T-helper 2 cell treated with Interferon-gamma antibody and Interleukin-4, amounts not matched to agents 5 μg/mL and 100 μg/mL, for 36 hours (primary cell): ENCODE results near the gene UROD.
A peak's percentile ranks its signal among the peaks of the same experiment; 100 is the strongest.
"Not testable (repeated sequence)": the region's sequence is repeated elsewhere in the genome, so short reads cannot be mapped to it uniquely, and the experiment has no call there.

Experiments used
- DNase-seq: peaks from one replicate; pipeline ENCODE4 v3.0.0; 2021; ENCODE audit warnings: low spot score
- H3K27ac Mint-ChIP-seq: one replicate; pipeline ENCODE4 v1.8.0; 2021; ENCODE audit warnings: mild to moderate bottlenecking, mixed read lengths
- H3K27me3 Mint-ChIP-seq: one replicate; pipeline ENCODE4 v1.8.0; 2021; ENCODE audit warnings: low read depth, mixed read lengths
- H3K36me3 Mint-ChIP-seq: one replicate; pipeline ENCODE4 v1.8.0; 2021; ENCODE audit warnings: low read depth, mixed read lengths
- H3K4me1 Mint-ChIP-seq: one replicate; pipeline ENCODE4 v1.8.0; 2021; ENCODE audit warnings: low read depth, mixed read lengths
- H3K4me3 Mint-ChIP-seq: one replicate; pipeline ENCODE4 v1.8.0; 2022; ENCODE audit warnings: mild to moderate bottlenecking, moderate library complexity, mixed read lengths
- H3K9me3 Mint-ChIP-seq: one replicate; pipeline ENCODE4 v1.8.0; 2021; ENCODE audit warnings: mixed read lengths

Gene UROD

GRCh38 chr1:45001576-45001975 lies 10.5 kb upstream of the UROD start:
- not testable (repeated sequence) for H3K4me3 Mint-ChIP-seq, H3K27me3 Mint-ChIP-seq, H3K4me1 Mint-ChIP-seq, DNase-seq, H3K9me3 Mint-ChIP-seq, H3K27ac Mint-ChIP-seq
- peaks cover 26% of the 10 kb centered on the region for H3K36me3 Mint-ChIP-seq

DNA sequence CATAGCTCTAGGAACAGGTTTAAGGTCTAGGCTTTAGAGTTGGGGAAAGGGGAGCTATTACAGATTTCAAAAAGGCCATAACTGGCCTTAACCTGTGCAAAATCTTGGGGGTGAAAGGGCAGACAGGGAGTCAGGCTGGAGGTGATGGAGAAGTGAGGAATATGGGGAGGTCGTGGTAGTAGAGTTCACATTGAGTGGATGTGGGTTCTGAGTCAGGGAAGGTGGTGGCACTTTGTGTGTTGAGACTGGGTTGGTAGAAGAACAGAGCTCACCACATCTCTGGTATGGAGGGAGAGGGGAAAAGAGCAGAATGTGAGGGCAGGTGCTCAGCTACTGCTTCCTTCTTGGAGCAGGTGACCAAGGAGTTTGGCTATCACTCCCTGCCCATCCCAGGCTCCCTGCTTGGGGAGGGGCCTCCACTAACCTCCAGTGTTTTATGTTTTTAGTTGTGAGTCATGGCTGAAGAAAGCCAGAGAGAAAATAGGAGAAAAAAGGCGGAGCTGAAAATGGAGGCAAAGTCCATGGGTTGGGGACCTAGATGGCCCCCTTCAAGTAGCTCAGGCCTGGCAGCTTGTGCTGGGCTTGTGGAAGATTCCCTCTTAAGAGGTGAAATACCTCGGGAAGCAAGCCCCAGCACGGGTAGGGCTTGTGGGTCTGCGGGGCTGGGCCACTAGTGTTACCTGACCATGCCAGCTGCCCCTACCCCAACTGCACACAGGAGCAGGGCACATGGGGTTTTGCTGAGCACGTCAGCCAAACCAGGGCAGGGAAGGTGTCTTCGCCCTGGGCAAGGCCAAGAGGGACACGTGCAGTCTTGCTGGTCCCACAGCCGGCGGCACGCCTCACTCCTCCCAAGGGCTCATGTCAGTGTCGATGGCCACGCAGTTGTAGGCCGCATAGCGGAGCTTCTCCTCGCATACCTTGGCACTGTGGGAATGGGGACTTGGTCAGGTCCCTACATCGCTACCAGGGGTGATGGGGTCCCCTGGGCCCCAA lies 9.1 kb upstream of the UROD start:
- Mint-ChIP-seq H3K4me3 (no peak overlapping the region), H3K9me3 (no peaks in the 10 kb centered on the region), H3K36me3 (peaks cover 30% of the 10 kb centered on the region), H3K27me3 (no peaks in the 10 kb centered on the region), H3K4me1 (peaks cover 9% of the 10 kb centered on the region), H3K27ac (no peak overlapping the region)
- no peak for DNase-seq

GRCh38 chr1:45003741-45004140 lies 8.3 kb upstream of the UROD start:
- no peaks in the 10 kb centered on the region for H3K27me3 Mint-ChIP-seq
- H3K27ac Mint-ChIP-seq, result no peak overlapping the region
- H3K9me3 Mint-ChIP-seq, result no peaks in the 10 kb centered on the region
- DNase-seq, result no peak
- H3K36me3 Mint-ChIP-seq, result peaks cover 37% of the 10 kb centered on the region
- H3K4me3 Mint-ChIP-seq, result no peak overlapping the region
- peaks cover 9% of the 10 kb centered on the region for H3K4me1 Mint-ChIP-seq

- peaks cover 40% of the 10 kb centered on the region for H3K36me3 Mint-ChIP-seq
- DNase-seq, result no peak
- no peaks in the 10 kb centered on the region for H3K27me3 Mint-ChIP-seq
- peaks cover 9% of the 10 kb centered on the region for H3K4me1 Mint-ChIP-seq
- H3K27ac Mint-ChIP-seq, result no peak overlapping the region
- no peak overlapping the region for H3K4me3 Mint-ChIP-seq
- no peaks in the 10 kb centered on the region for H3K9me3 Mint-ChIP-seq
These were observed 7.7 kb upstream of the UROD start for GRCh38 chr1:45004281-45004920.

- no peak overlapping the region for H3K4me3 Mint-ChIP-seq
- DNase-seq, result no peak
- no peaks in the 10 kb centered on the region for H3K9me3 Mint-ChIP-seq
- no peak overlapping the region for H3K27ac Mint-ChIP-seq
- H3K36me3 Mint-ChIP-seq, result peaks cover 43% of the 10 kb centered on the region
- peaks cover 9% of the 10 kb centered on the region for H3K4me1 Mint-ChIP-seq
- H3K27me3 Mint-ChIP-seq, result no peaks in the 10 kb centered on the region
These were observed 6.3 kb upstream of the UROD start for GRCh38 chr1:45005761-45006160.

DNA sequence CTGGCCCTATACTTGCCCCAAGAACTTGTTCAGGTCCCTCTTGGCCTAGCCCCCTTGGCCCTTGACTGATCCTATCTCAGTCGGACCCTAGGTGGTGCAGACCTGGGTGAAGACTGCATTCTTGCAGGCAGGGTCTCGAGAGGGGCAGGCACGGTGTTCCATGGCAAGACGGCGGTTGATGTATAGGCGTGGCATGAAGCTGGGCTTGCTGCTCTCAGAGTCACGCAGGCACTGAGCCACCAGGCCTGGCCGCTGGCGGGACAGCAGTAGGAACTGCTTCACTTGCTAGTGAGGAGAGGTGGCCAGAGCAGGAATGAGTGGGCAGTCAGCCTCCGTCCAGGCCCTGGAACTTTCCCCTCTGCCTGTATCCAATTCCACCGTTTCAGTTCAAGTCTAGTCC lies 4.7 kb upstream of the UROD start:
- H3K36me3 Mint-ChIP-seq, result peaks cover 38% of the 10 kb centered on the region
- no peak for DNase-seq
- H3K27ac Mint-ChIP-seq, result no peak overlapping the region
- H3K4me1 Mint-ChIP-seq, result peaks cover 13% of the 10 kb centered on the region
- no peak overlapping the region for H3K4me3 Mint-ChIP-seq
- no peaks in the 10 kb centered on the region for H3K9me3 Mint-ChIP-seq
- H3K27me3 Mint-ChIP-seq, result no peaks in the 10 kb centered on the region

DNA sequence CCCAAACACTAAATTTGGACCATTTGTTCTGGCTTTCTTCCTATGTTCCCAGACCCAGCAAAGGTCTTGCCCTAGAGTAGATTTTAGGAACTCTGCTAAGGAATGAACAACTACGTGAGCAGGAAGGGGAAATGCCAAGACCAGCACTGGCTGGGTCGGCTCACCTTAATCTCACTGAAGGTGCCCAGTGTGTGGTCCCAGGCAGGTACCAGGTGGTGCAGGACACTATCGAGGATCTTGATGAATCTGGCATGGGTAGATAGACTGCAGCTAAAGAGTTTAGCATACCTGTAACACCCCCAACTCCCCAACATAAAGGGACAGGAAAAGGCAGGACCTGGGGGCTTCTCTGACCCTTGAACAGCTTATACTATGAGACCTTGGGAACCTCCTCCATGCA lies 4.0 kb upstream of the UROD start:
- Mint-ChIP-seq H3K36me3 (peaks cover 32% of the 10 kb centered on the region), H3K27ac (no peak overlapping the region), H3K9me3 (no peaks in the 10 kb centered on the region), H3K4me1 (peaks cover 16% of the 10 kb centered on the region), H3K27me3 (no peaks in the 10 kb centered on the region), H3K4me3 (no peak overlapping the region)
- no peak for DNase-seq

GRCh38 chr1:45008516-45008915 lies 3.5 kb upstream of the UROD start:
- no peak overlapping the region for H3K4me3 Mint-ChIP-seq
- H3K36me3 Mint-ChIP-seq, result peaks cover 30% of the 10 kb centered on the region
- H3K9me3 Mint-ChIP-seq, result no peaks in the 10 kb centered on the region
- DNase-seq, result no peak
- H3K27me3 Mint-ChIP-seq, result no peaks in the 10 kb centered on the region
- H3K4me1 Mint-ChIP-seq, result peaks cover 18% of the 10 kb centered on the region
- no peak overlapping the region for H3K27ac Mint-ChIP-seq

- peaks cover 29% of the 10 kb centered on the region for H3K36me3 Mint-ChIP-seq
- DNase-seq, result no peak
- peak overlapping the region; percentile 85 for H3K4me3 Mint-ChIP-seq
- H3K27me3 Mint-ChIP-seq, result no peaks in the 10 kb centered on the region
- no peak overlapping the region for H3K27ac Mint-ChIP-seq
- peaks cover 26% of the 10 kb centered on the region for H3K4me1 Mint-ChIP-seq
- H3K9me3 Mint-ChIP-seq, result no peaks in the 10 kb centered on the region
These were observed 2.7 kb upstream of the UROD start for GRCh38 chr1:45009296-45009865.

- H3K27me3 Mint-ChIP-seq, result no peaks in the 10 kb centered on the region
- peak overlapping the region; percentile 85 for H3K4me3 Mint-ChIP-seq
- H3K27ac Mint-ChIP-seq, result peak overlapping the region; percentile 49
- H3K36me3 Mint-ChIP-seq, result peaks cover 25% of the 10 kb centered on the region
- no peak for DNase-seq
- peaks cover 28% of the 10 kb centered on the region for H3K4me1 Mint-ChIP-seq
- H3K9me3 Mint-ChIP-seq, result no peaks in the 10 kb centered on the region
These were observed 1.8 kb upstream of the UROD start for GRCh38 chr1:45009956-45010854.

GRCh38 chr1:45010855-45011811 lies 921 bp upstream of the UROD start, which contains the start of gene HECTD3:
TSS of gene HECTD3 (minus strand) at chr1:45011324. CDS start at chr1:45011257, 67 bp downstream.
- Mint-ChIP-seq H3K27me3 (no peaks in the 10 kb centered on the region), H3K27ac (peak within 1 kb of the TSS; percentile 92), H3K9me3 (no peaks in the 10 kb centered on the region), H3K36me3 (peaks cover 23% of the 10 kb centered on the region), H3K4me1 (peaks cover 28% of the 10 kb centered on the region), H3K4me3 (peak within 1 kb of the TSS; percentile 93)
- DNase-seq, result peak; percentile 74

- Mint-ChIP-seq H3K27me3 (no peaks in the 10 kb centered on the region), H3K27ac (peak overlapping the region; percentile 92), H3K9me3 (no peaks in the 10 kb centered on the region), H3K36me3 (peaks cover 21% of the 10 kb centered on the region), H3K4me1 (peaks cover 28% of the 10 kb centered on the region), H3K4me3 (peak overlapping the region; percentile 93)
- DNase-seq, result peak; percentile 38
These were observed 705 bp downstream of the UROD start for GRCh38 chr1:45012639-45013278.
